GM12878 (cell line): ENCODE measurements around the gene NLGN1. TPM values are rescaled to one million over a fixed set of nuclear protein-coding genes. Genes with fewer than 3 reads are reported as not detected.

Source experiments
- ATAC-seq: fragments of 200-7000 bp; cut with Tn5 transposase; 3 replicates; pipeline ENCODE4 v1.9.1; 2020; ENCODE audit warnings: mild to moderate bottlenecking, moderate library complexity
- BruUV-seq: library from RNA; stranded (reverse); fragments of 400-500 nt; replicated peaks from 2 replicates; lab custom pipeline; 2021; lab: Mats Ljungman, UMichigan
- CTCF ChIA-PET: fragments of 300-600 bp; sonication (Branson Sonifier 250); formaldehyde crosslinking; extraction: SDS; loops from one replicate; lab custom pipeline; 2021; ENCODE audit warnings: inconsistent platforms; lab: Yijun Ruan, JAX
- POLR2A ChIA-PET: fragments of 350-600 bp; formaldehyde crosslinking; extraction: SDS; loops from one replicate; lab custom pipeline; 2021; ENCODE audit warnings: inconsistent platforms; lab: Charles Lee
- RAD21 ChIA-PET: fragments of 300-600 bp; sonication (Branson Sonifier 250); formaldehyde crosslinking; loops from one replicate; lab custom pipeline; 2023; ENCODE audit warnings: antibody characterized with exemption; ENCODE audit not compliant: unreplicated experiment; lab: Charles Lee
- SMC1A ChIA-PET: fragments of 300-600 bp; sonication (Branson Sonifier 250); formaldehyde crosslinking; loops from one replicate; lab custom pipeline; 2023; ENCODE audit not compliant: unreplicated experiment, uncharacterized antibody; lab: Charles Lee
- DNase-seq: peaks from one replicate; pipeline ENCODE4 v3.0.0-alpha.2; 2011; ENCODE audit warnings: low read depth, low spot score
- FAIRE-seq: peaks from 3 replicates; lab custom pipeline; 2011; peaks lifted over from hg19 to GRCh38; lab: Jason Lieb, UNC
- H2AFZ ChIP-seq: 2 replicates; pipeline ENCODE4 v1.6.0; 2011; ENCODE audit warnings: low read depth, low read length, control low read depth; ENCODE audit not compliant: control insufficient read depth
- H3K27ac ChIP-seq: 2 replicates; pipeline ENCODE4 v1.5.1; 2011; ENCODE audit warnings: control low read depth; ENCODE audit not compliant: control insufficient read depth, insufficient read depth
- H3K27me3 ChIP-seq, 2 experiments: replicated peaks in 1 of 2; 2 replicates each; pipeline versions ENCODE4 v1.6.0 to v1.6.1; 2011; ENCODE audit warnings: low read length in 1 of 2; ENCODE audit not compliant: control insufficient read depth in 2 of 2, insufficient read depth in 2 of 2
- H3K36me3 ChIP-seq, 2 experiments: 2 replicates each; pipeline ENCODE4 v1.5.1; 2011; ENCODE audit warnings: low read length in 1 of 2; ENCODE audit not compliant: control insufficient read depth in 2 of 2, insufficient read depth in 2 of 2
- H3K4me1 ChIP-seq: 2 replicates; pipeline ENCODE4 v1.6.1; 2011; ENCODE audit warnings: mild to moderate bottlenecking, low read length, moderate library complexity, mixed read lengths; ENCODE audit not compliant: control insufficient read depth, insufficient read depth
- H3K4me2 ChIP-seq: 2 replicates; pipeline ENCODE4 v1.6.0; 2011; ENCODE audit warnings: control low read depth; ENCODE audit not compliant: control insufficient read depth, insufficient read depth
- H3K4me3 ChIP-seq: fragments of 200-600 bp; sonication (generic); 2 replicates; pipeline ENCODE4 v1.5.1; 2016
- H3K79me2 ChIP-seq: 2 replicates; pipeline ENCODE4 v1.6.0; 2011; ENCODE audit warnings: low read length; ENCODE audit not compliant: control insufficient read depth, insufficient read depth
- H3K9ac ChIP-seq: 2 replicates; pipeline ENCODE4 v1.8.0; 2011; ENCODE audit warnings: low read length, control low read depth, mixed read lengths; ENCODE audit not compliant: control insufficient read depth, insufficient read depth
- H3K9me3 ChIP-seq: replicated peaks from 3 replicates; pipeline ENCODE4 v1.5.1; 2011; ENCODE audit warnings: mild to moderate bottlenecking, low read length; ENCODE audit not compliant: control insufficient read depth, insufficient read depth
- H4K20me1 ChIP-seq: 2 replicates; pipeline ENCODE4 v1.6.0; 2011; ENCODE audit not compliant: control insufficient read depth, insufficient read depth
- ATF7 ChIP-seq: fragments of 450-650 bp; IDR thresholded peaks from 2 replicates; pipeline ENCODE4 v1.6.1; 2016; ENCODE audit warnings: low read depth, mild to moderate bottlenecking
- CBX3 ChIP-seq: fragments of 200-600 bp; sonication (generic); IDR thresholded peaks from 2 replicates; pipeline ENCODE4 v1.6.1; 2016; ENCODE audit warnings: low read depth, borderline replicate concordance
- CHD1 ChIP-seq: IDR thresholded peaks from 2 replicates; pipeline ENCODE4 v1.6.1; 2012; ENCODE audit warnings: low read depth, low read length, improper control_type of control experiment
- HDGF ChIP-seq: fragments of 450-650 bp; IDR thresholded peaks from 2 replicates; pipeline ENCODE4 v1.6.1; 2016; ENCODE audit warnings: antibody characterized with exemption
- IKZF2 ChIP-seq, 2 experiments: fragments of 450-650 bp; IDR thresholded peaks; 2 replicates each; pipeline ENCODE4 v1.6.1; 2017; ENCODE audit warnings: mild to moderate bottlenecking in 2 of 2, moderate library complexity in 2 of 2
- NFXL1 ChIP-seq: fragments of 450-650 bp; IDR thresholded peaks from 2 replicates; pipeline ENCODE4 v1.6.1; 2017; ENCODE audit warnings: antibody characterized with exemption, mild to moderate bottlenecking, borderline replicate concordance
- RFX5 ChIP-seq: IDR thresholded peaks from 2 replicates; pipeline ENCODE4 v1.6.1; 2011; ENCODE audit warnings: low read depth, low read length, improper control_type of control experiment
- SREBF2 ChIP-seq: IDR thresholded peaks from 2 replicates; pipeline ENCODE4 v1.6.1; 2012; ENCODE audit warnings: mild to moderate bottlenecking, low read length
- ZNF207 ChIP-seq: fragments of 450-650 bp; IDR thresholded peaks from 2 replicates; pipeline ENCODE4 v1.6.1; 2014; ENCODE audit warnings: antibody characterized with exemption, mild to moderate bottlenecking, borderline replicate concordance
- WGBS: methylation state at CpG from one replicate; pipeline ENCODE4 v1.1.6; 2016; ENCODE audit warnings: low lambda C conversion rate; ENCODE audit not compliant: insufficient replicate concordance, insufficient coverage; ENCODE audit errors: missing lambda C conversion rate; 5-methylcytosine and 5-hydroxymethylcytosine counted together
- in situ Hi-C: fragments of 300-500 bp; cut with MboI; formaldehyde crosslinking; loops from 9 replicates; pipeline ENCODE4 v1.14.3; 2018; ENCODE audit warnings: mixed read lengths
- intact Hi-C: fragments of 100-400 bp; cut with micrococcal nuclease; formaldehyde crosslinking; loops from one replicate; pipeline ENCODE4 v1.14.2; 2022; ENCODE audit not compliant: unreplicated experiment
- polyA plus RNA-seq, 11 experiments: library from polyadenylated mRNA; depleted of rRNA in 4 of 11; unstranded in 6 of 11; stranded (reverse) in 5 of 11; fragments of >200 nt; fragmentation: Nextera tagmentation in 4 of 11; fragmentation: Illumina TruSeq in 1 of 11; extraction: Ambion mirVana in 4 of 11; extraction: Trizol in 1 of 11; gene quantifications; 1 replicate in 1 of 11; 2 replicates in 10 of 11; pipeline versions ENCODE4 v1.2.1 to v1.2.3, GENCODE V29; 2011 to 2016; ENCODE audit warnings: inconsistent platforms in 2 of 11, missing spikeins in 2 of 11, low read depth in 1 of 11
- total RNA-seq, 4 experiments: library from RNA; depleted of rRNA in 3 of 4; stranded (reverse); fragments of >200 nt in 3 of 4; fragmentation: Illumina TruSeq in 1 of 4; extraction: Trizol in 1 of 4; gene quantifications; 2 replicates each; pipeline versions ENCODE4 v1.2.1 to v1.2.3, GENCODE V29; 2013 to 2021
- TF ChIP-seq, protein P1 (sequence below), 3 experiments: IDR thresholded peaks in 2 of 3; conservative IDR thresholded peaks in 1 of 3; 2 replicates each; pipeline ENCODE4 v1.5.1; 2011; ENCODE audit warnings: low read depth in 3 of 3, low read length in 3 of 3, mild to moderate bottlenecking in 3 of 3, control low read depth in 2 of 3, moderate library complexity in 2 of 3, inconsistent platforms in 1 of 3, mixed read lengths in 1 of 3; ENCODE audit not compliant: control insufficient read depth in 2 of 3, insufficient read depth in 1 of 3; ENCODE audit errors: extremely low read depth in 1 of 3
- TF ChIP-seq, protein P2 (sequence below): IDR thresholded peaks from 2 replicates; pipeline ENCODE4 v1.6.1; 2012; ENCODE audit warnings: low read depth, low read length, improper control_type of control experiment
- TF ChIP-seq, protein P3 (sequence below): IDR thresholded peaks from 2 replicates; pipeline ENCODE4 v1.6.1; 2011; ENCODE audit warnings: low read depth, low read length, improper control_type of control experiment, borderline replicate concordance
- TF ChIP-seq, protein P4 (sequence below): fragments of 450-650 bp; IDR thresholded peaks from 2 replicates; pipeline ENCODE4 v1.6.1; 2014; ENCODE audit warnings: mild to moderate bottlenecking

The NLGN1 gene
- total and polyA plus RNA-seq, 10 of the 15 experiments (the other 5 are each of a cell fraction or from before 2014, with no cell fraction given) = not detected

DNA sequence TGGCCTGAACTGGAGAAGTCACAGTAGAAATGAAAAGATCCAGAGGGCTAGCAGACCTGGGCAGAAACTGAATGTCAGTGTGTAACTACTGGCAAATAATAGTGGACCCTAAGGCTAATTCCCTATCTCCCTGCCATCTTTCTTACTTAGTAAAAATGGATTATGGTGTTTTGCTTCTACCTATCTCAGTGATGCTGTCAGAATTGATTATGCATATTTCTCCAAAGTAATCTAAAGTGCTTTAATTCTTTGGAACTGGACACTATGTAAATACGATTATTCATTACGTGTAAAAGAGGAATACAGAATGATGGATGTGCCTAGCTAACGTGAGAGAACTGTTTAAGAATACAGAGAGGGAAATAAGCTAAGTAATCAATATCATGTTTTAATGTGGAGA, 651.9 kb downstream of the NLGN1 start:
- H3K4me1 ChIP-seq = no peaks in the 10 kb centered on the region
- TF ChIP-seq NFXL1 = no peak
- no peak for TF ChIP-seq CBX3
- no peak for TF ChIP-seq HDGF
- no peak for TF ChIP-seq ATF7
- TF ChIP-seq, protein P1, sequence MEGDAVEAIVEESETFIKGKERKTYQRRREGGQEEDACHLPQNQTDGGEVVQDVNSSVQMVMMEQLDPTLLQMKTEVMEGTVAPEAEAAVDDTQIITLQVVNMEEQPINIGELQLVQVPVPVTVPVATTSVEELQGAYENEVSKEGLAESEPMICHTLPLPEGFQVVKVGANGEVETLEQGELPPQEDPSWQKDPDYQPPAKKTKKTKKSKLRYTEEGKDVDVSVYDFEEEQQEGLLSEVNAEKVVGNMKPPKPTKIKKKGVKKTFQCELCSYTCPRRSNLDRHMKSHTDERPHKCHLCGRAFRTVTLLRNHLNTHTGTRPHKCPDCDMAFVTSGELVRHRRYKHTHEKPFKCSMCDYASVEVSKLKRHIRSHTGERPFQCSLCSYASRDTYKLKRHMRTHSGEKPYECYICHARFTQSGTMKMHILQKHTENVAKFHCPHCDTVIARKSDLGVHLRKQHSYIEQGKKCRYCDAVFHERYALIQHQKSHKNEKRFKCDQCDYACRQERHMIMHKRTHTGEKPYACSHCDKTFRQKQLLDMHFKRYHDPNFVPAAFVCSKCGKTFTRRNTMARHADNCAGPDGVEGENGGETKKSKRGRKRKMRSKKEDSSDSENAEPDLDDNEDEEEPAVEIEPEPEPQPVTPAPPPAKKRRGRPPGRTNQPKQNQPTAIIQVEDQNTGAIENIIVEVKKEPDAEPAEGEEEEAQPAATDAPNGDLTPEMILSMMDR (IDR thresholded peaks at IDR 0.05 in 2 of 3, conservative IDR thresholded peaks at IDR 0.05 in 1 of 3; ENCODE audit: control insufficient read depth in 2 of 3, extremely low read depth in 1 of 3, insufficient read depth in 1 of 3, low read depth in 3 of 3, low read length in 3 of 3) = no peak
- no peaks in the 10 kb centered on the region for H3K27me3 ChIP-seq
- no peak overlapping the region for H3K4me3 ChIP-seq
- no peak for DNase-seq
- H3K79me2 ChIP-seq = no peaks in the 10 kb centered on the region
- RAD21 ChIA-PET = no interaction called here
- H3K4me2 ChIP-seq = no peak overlapping the region
- no peak for ATAC-seq
- WGBS = 3% methylated on average over 3 of the region's 3 CpGs
- CTCF ChIA-PET = no interaction called here
- intact Hi-C loops = no loop called here
- no peaks in the 10 kb centered on the region for H3K36me3 ChIP-seq
- POLR2A ChIA-PET = no interaction called here
- H3K9ac ChIP-seq = no peak overlapping the region
- no peak for FAIRE-seq
- H3K9me3 ChIP-seq = no peaks in the 10 kb centered on the region
- SMC1A ChIA-PET = no interaction called here
- no peak overlapping the region for H3K27ac ChIP-seq
- in situ Hi-C loops = no loop called here
- BruUV-seq = no TSS peak
- no peak overlapping the region for H2AFZ ChIP-seq
- no peaks in the 10 kb centered on the region for H4K20me1 ChIP-seq

DNA sequence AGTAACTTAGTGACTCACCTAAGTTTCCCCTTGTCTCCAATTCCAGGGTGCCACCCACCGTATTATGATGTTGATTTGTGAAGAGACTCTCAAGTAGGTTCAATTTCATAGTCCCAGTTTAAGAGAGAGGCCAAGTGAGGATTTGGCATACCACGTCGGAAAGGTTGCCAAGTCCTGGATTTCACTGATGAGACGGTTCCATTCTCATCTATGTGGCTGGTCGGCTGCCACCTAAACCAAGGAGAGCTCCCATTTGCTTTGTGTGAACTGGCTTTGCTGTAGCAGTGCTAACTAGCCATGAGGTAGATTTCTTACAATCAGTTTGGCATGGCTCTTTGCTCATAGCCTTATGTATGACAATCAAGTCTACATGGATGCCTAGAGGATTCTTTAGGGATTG, 653.6 kb downstream of the NLGN1 start:
- BruUV-seq = no TSS peak
- no peak for ATAC-seq

More for the DNA sequence above, 653.6 kb downstream of the NLGN1 start:
- DNase-seq = no peak
- in situ Hi-C loops = no loop called here
- intact Hi-C loops = no loop called here
- H3K4me1 ChIP-seq = no peaks in the 10 kb centered on the region
- ChIA-PET SMC1A (no interaction called here), CTCF (interaction anchor here (1.2 kb wide), 1 partner anchor 9 kb away, joined by 4 read pairs; no protein-coding TSS in a partner anchor), POLR2A (no interaction called here), RAD21 (no interaction called here)
- H3K36me3 ChIP-seq = no peaks in the 10 kb centered on the region
- H2AFZ ChIP-seq = no peak overlapping the region
- H3K9me3 ChIP-seq = no peaks in the 10 kb centered on the region
- WGBS = 52% methylated on average over 5 of the region's 5 CpGs
- no peaks in the 10 kb centered on the region for H3K79me2 ChIP-seq
- TF ChIP-seq, protein P2, sequence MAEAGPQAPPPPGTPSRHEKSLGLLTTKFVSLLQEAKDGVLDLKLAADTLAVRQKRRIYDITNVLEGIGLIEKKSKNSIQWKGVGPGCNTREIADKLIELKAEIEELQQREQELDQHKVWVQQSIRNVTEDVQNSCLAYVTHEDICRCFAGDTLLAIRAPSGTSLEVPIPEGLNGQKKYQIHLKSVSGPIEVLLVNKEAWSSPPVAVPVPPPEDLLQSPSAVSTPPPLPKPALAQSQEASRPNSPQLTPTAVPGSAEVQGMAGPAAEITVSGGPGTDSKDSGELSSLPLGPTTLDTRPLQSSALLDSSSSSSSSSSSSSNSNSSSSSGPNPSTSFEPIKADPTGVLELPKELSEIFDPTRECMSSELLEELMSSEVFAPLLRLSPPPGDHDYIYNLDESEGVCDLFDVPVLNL = no peak
- TF ChIP-seq CHD1 = no peak
- no peak for TF ChIP-seq IKZF2 (IDR thresholded peaks at IDR 0.05)
- TF ChIP-seq, protein P3, sequence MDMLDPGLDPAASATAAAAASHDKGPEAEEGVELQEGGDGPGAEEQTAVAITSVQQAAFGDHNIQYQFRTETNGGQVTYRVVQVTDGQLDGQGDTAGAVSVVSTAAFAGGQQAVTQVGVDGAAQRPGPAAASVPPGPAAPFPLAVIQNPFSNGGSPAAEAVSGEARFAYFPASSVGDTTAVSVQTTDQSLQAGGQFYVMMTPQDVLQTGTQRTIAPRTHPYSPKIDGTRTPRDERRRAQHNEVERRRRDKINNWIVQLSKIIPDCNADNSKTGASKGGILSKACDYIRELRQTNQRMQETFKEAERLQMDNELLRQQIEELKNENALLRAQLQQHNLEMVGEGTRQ = no peak
- TF ChIP-seq, protein P4, sequence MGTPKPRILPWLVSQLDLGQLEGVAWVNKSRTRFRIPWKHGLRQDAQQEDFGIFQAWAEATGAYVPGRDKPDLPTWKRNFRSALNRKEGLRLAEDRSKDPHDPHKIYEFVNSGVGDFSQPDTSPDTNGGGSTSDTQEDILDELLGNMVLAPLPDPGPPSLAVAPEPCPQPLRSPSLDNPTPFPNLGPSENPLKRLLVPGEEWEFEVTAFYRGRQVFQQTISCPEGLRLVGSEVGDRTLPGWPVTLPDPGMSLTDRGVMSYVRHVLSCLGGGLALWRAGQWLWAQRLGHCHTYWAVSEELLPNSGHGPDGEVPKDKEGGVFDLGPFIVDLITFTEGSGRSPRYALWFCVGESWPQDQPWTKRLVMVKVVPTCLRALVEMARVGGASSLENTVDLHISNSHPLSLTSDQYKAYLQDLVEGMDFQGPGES = no peak
- no peak for TF ChIP-seq ZNF207
- no peak for TF ChIP-seq RFX5
- TF ChIP-seq SREBF2 = no peak
- no peaks in the 10 kb centered on the region for H3K27me3 ChIP-seq
- H3K4me3 ChIP-seq = no peak overlapping the region
- no peak overlapping the region for H3K4me2 ChIP-seq
- H4K20me1 ChIP-seq = no peaks in the 10 kb centered on the region
- FAIRE-seq = no peak
- H3K9ac ChIP-seq = no peak overlapping the region
- H3K27ac ChIP-seq = no peak overlapping the region
